Measurements from ENCODE around the gene SEC61A1.

DNA sequence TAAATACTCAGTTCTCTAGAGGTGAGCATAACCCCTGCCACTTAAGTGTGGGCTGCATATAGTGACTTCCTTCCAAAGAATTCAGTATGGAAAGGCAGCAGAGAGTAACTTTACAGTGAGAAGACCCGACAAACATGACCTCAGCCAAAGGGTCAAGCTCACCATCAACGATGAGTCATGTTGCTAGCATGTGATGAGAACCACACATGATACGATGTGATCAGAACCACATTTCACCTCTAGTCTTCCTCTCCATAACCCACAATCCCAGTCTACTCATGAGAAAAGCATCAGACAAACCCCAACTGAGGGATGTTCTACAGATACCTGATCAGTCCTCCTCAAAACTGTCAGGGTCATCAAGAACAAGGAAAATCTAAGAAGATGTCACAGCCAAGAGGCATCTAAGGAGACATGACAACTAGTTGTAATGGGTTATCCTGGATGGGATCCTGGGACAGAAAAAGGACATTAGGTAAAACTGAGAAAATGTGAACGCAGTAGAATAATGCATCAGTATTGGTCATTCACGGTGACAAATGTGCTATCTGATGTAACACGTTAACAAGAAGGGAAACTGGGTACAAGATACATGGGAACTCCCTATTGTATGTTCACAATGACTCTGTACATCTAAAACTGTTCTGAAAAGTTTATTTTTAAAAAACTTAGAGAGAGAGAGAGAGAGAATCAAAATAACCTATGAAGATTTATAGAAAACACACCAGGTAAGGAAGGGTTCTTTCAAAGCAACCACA is 28.3 kb downstream of the SEC61A1 start:
- TF ChIP-seq, protein P1, sequence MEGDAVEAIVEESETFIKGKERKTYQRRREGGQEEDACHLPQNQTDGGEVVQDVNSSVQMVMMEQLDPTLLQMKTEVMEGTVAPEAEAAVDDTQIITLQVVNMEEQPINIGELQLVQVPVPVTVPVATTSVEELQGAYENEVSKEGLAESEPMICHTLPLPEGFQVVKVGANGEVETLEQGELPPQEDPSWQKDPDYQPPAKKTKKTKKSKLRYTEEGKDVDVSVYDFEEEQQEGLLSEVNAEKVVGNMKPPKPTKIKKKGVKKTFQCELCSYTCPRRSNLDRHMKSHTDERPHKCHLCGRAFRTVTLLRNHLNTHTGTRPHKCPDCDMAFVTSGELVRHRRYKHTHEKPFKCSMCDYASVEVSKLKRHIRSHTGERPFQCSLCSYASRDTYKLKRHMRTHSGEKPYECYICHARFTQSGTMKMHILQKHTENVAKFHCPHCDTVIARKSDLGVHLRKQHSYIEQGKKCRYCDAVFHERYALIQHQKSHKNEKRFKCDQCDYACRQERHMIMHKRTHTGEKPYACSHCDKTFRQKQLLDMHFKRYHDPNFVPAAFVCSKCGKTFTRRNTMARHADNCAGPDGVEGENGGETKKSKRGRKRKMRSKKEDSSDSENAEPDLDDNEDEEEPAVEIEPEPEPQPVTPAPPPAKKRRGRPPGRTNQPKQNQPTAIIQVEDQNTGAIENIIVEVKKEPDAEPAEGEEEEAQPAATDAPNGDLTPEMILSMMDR (conservative IDR thresholded peaks at IDR 0.05), result no peak
- no peak for TF ChIP-seq EZH2 (IDR thresholded peaks at IDR 0.05; ENCODE audit: low read depth)
